K562 (cell line): ENCODE results near the gene MED17. TPM values are rescaled to one million over a fixed set of nuclear protein-coding genes. Genes with fewer than 3 reads are reported as not detected.

ENCODE experiments used
- ATAC-seq: fragments of 200-7000 bp; cut with Tn5 transposase; 3 replicates; pipeline ENCODE4 v1.9.1; 2020; ENCODE audit warnings: moderate library complexity
- BruUV-seq: library from RNA; stranded (reverse); fragments of 400-500 nt; replicated peaks from 2 replicates; lab custom pipeline; 2021; lab: Mats Ljungman, UMichigan
- CTCF ChIA-PET: fragments of 300-600 bp; formaldehyde crosslinking; extraction: SDS; loops from one replicate; lab custom pipeline; 2021; ENCODE audit warnings: low intra/inter-chr PET ratio; lab: Yijun Ruan, JAX
- POLR2A ChIA-PET: fragments of 300-600, 350-650 bp; sonication (Branson Sonifier 250); formaldehyde crosslinking; extraction: SDS; loops from one replicate; lab custom pipeline; 2021; ENCODE audit warnings: antibody characterized with exemption, inconsistent platforms; lab: Yijun Ruan, JAX
- DNase-seq, 4 experiments: peaks; one replicate each; pipeline versions ENCODE4 v3.0.0 to v3.0.0-alpha.2; 2011 to 2018; ENCODE audit warnings: low spot score in 3 of 4, mixed read lengths in 3 of 4; ENCODE audit errors: extremely low read depth in 1 of 4
- FAIRE-seq: peaks from 2 replicates; lab custom pipeline; 2011; peaks lifted over from hg19 to GRCh38; lab: Jason Lieb, UNC
- H2AFZ ChIP-seq: 2 replicates; pipeline ENCODE4 v1.6.0; 2011; ENCODE audit warnings: low read depth, low read length, control low read depth, inconsistent platforms
- H3K27ac ChIP-seq: fragments of 200-600 bp; 3 replicates; pipeline ENCODE4 v1.8.0; 2011; ENCODE audit warnings: low read depth, mild to moderate bottlenecking, control low read depth, inconsistent platforms, low read length, moderate library complexity, mixed read lengths; ENCODE audit errors: extremely low read depth
- H3K27me3 ChIP-seq, 2 experiments: fragments of 300-600 bp in 1 of 2; 2 replicates in 1 of 2; 3 replicates in 1 of 2; pipeline versions ENCODE4 v1.6.0 to v1.8.0; 2011; ENCODE audit warnings: inconsistent platforms in 2 of 2, low read length in 2 of 2, mild to moderate bottlenecking in 1 of 2, mixed read lengths in 1 of 2, moderate library complexity in 1 of 2; ENCODE audit not compliant: control insufficient read depth in 2 of 2, insufficient read depth in 2 of 2
- H3K36me3 ChIP-seq: fragments of 300-600 bp; 3 replicates; pipeline ENCODE4 v1.8.0; 2011; ENCODE audit warnings: mild to moderate bottlenecking, low read length, inconsistent platforms; ENCODE audit not compliant: control insufficient read depth, insufficient read depth
- H3K4me1 ChIP-seq, 2 experiments: fragments of 200-600 bp in 1 of 2; replicated peaks in 1 of 2; 2 replicates in 1 of 2; 3 replicates in 1 of 2; pipeline versions ENCODE4 v1.5.1 to v1.8.0; 2011; ENCODE audit warnings: inconsistent platforms in 2 of 2, low read length in 2 of 2, mild to moderate bottlenecking in 1 of 2, mixed read lengths in 1 of 2, moderate library complexity in 1 of 2; ENCODE audit not compliant: control insufficient read depth in 2 of 2, insufficient read depth in 2 of 2
- H3K4me2 ChIP-seq: 2 replicates; pipeline ENCODE4 v1.6.1; 2011; ENCODE audit warnings: low read length, control low read depth, inconsistent platforms, mixed read lengths; ENCODE audit not compliant: insufficient read depth
- H3K4me3 ChIP-seq: fragments of 200-600 bp; sonication (generic), shearing (Covaris generic); 2 replicates; pipeline ENCODE4 v1.5.1; 2016; ENCODE audit warnings: control low read depth, inconsistent platforms
- H3K79me2 ChIP-seq: fragments of 200-600 bp; 3 replicates; pipeline ENCODE4 v1.8.0; 2011; ENCODE audit warnings: low read length, inconsistent platforms; ENCODE audit not compliant: control insufficient read depth, insufficient read depth
- H3K9ac ChIP-seq, 2 experiments: 2 replicates each; pipeline versions ENCODE4 v1.6.0 to v1.6.1; 2011; ENCODE audit warnings: low read depth in 2 of 2, low read length in 2 of 2, control low read depth in 1 of 2, inconsistent platforms in 1 of 2, mild to moderate bottlenecking in 1 of 2, mixed read lengths in 1 of 2; ENCODE audit not compliant: insufficient read depth in 1 of 2
- H3K9me1 ChIP-seq: one replicate; pipeline ENCODE4 v1.6.0; 2011; ENCODE audit warnings: inconsistent platforms, mild to moderate bottlenecking, low read length, moderate library complexity; ENCODE audit not compliant: control insufficient read depth, insufficient read depth
- H3K9me3 ChIP-seq: replicated peaks from 2 replicates; pipeline ENCODE4 v1.5.1; 2011; ENCODE audit warnings: low read depth, low read length, inconsistent platforms; ENCODE audit not compliant: control insufficient read depth, insufficient read depth
- H4K20me1 ChIP-seq: replicated peaks from 2 replicates; pipeline ENCODE4 v1.6.1; 2011; ENCODE audit warnings: low read length, inconsistent platforms, mixed read lengths; ENCODE audit not compliant: control insufficient read depth, insufficient read depth
- MNT ChIP-seq, 2 experiments: fragments of 450-650 bp; conservative IDR thresholded peaks; 2 replicates each; pipeline ENCODE4 v1.6.1; 2017; ENCODE audit warnings: mild to moderate bottlenecking in 2 of 2, moderate library complexity in 2 of 2
- SAP30 ChIP-seq: fragments of 200-600 bp; sonication (generic); IDR thresholded peaks from 2 replicates; pipeline ENCODE4 v1.6.1; 2012; ENCODE audit warnings: borderline replicate concordance, low read depth, mild to moderate bottlenecking, moderate library complexity, low read length, control low read depth, inconsistent platforms; ENCODE audit not compliant: insufficient read depth, poor library complexity, severe bottlenecking
- SOX6 ChIP-seq: fragments of 450-650 bp; IDR thresholded peaks from 2 replicates; pipeline ENCODE4 v1.6.1; 2014; ENCODE audit warnings: mild to moderate bottlenecking
- ZNF23 ChIP-seq: fragments of 250-450 bp; sonication (Bioruptor Pico); IDR thresholded peaks from 2 replicates; pipeline ENCODE4 v1.4.0; 2020; ENCODE audit warnings: mild to moderate bottlenecking
- WGBS: fragments of 100-300 bp; shearing (Covaris generic); methylation state at CpG from one replicate; pipeline ENCODE4 v1.1.6; 2016; ENCODE audit warnings: low coverage, mixed read lengths; ENCODE audit not compliant: insufficient coverage; ENCODE audit errors: missing lambda C conversion rate; 5-methylcytosine and 5-hydroxymethylcytosine counted together
- in situ Hi-C: fragments of 300-500 bp; cut with MboI; formaldehyde crosslinking; loops from 4 replicates; pipeline ENCODE4 v1.15.0; 2018; ENCODE audit warnings: inconsistent platforms, mixed read lengths
- intact Hi-C: fragments of 100-400 bp; cut with micrococcal nuclease; formaldehyde crosslinking; loops from 2 replicates; pipeline ENCODE4 v1.14.2; 2022
- polyA plus RNA-seq, 8 experiments: library from polyadenylated mRNA; depleted of rRNA in 4 of 8; stranded (reverse) in 5 of 8; unstranded in 3 of 8; fragments of >200 nt; fragmentation: Nextera tagmentation in 2 of 8; fragmentation: Illumina TruSeq in 1 of 8; extraction: Ambion mirVana in 2 of 8; extraction: Trizol in 1 of 8; gene quantifications; 2 replicates each; pipeline versions ENCODE4 v1.2.1 to v1.2.3, GENCODE V29; 2011 to 2014; ENCODE audit warnings: inconsistent platforms in 1 of 8, missing spikeins in 1 of 8
- total RNA-seq, 7 experiments: library from RNA; depleted of rRNA in 6 of 7; stranded (reverse); fragments of >200 nt in 6 of 7; fragmentation: Illumina TruSeq in 2 of 7; extraction: Trizol in 2 of 7; gene quantifications; 2 replicates each; pipeline versions ENCODE4 v1.2.1 to v1.2.3, GENCODE V29; 2011 to 2021; ENCODE audit warnings: low replicate concordance in 1 of 7

MED17 gene
- total and polyA plus RNA-seq, 9 of the 15 experiments (the other 6 are each of a cell fraction or from before 2014, with no cell fraction given) = 6.7 to 34.7 (median 26.8) TPM

GRCh38 chr11:93817426-93818348 is 33.6 kb downstream of the MED17 start:
- in situ Hi-C loops = no loop called here

More at GRCh38 chr11:93817426-93818348, 33.6 kb downstream of the MED17 start:
- Histone ChIP-seq H3K27me3 (peaks cover 4 to 8% of the 10 kb centered on the region in 2 experiments; a peak in 1 of 5 replicates), H2AFZ (no peak overlapping the region), H3K4me1 (peaks cover 0 to 2% of the 10 kb centered on the region in 2 experiments; a peak in 1 of 5 replicates), H3K27ac (no peak overlapping the region), H3K36me3 (peaks cover 25% of the 10 kb centered on the region; the same call in 2 of the 3 replicates), H3K4me2 (no peak overlapping the region), H3K79me2 (no peaks in the 10 kb centered on the region), H4K20me1 (no peaks in the 10 kb centered on the region), H3K9me1 (no peaks in the 10 kb centered on the region), H3K9ac (no peak overlapping the region), H3K4me3 (no peak overlapping the region), H3K9me3 (no peaks in the 10 kb centered on the region)
- intact Hi-C loops = no loop called here
- TF ChIP-seq SAP30 = no peak
- TF ChIP-seq ZNF23 (CRISPR knock-in tag) = no peak
- TF ChIP-seq MNT (conservative IDR thresholded peaks at IDR 0.05) = no peak
- TF ChIP-seq SOX6 = no peak
- ATAC-seq (no peak), DNase-seq (no peak), FAIRE-seq (no peak)
- WGBS = 21% methylated on average over 4 of the region's 4 CpGs
- ChIA-PET POLR2A (interaction anchor here (0.6 to 3.6 kb wide), 4 partner anchors 13 to 92 kb away, joined by 3 to 8 read pairs (median 4); partner anchors contain the start of genes C11orf54 and TAF1D), CTCF (no interaction called here)
- no TSS peak for BruUV-seq
